COLO668 (cell line): Measurements from ENCODE around the gene MAPKAP1.

ENCODE experiments used
- DNase-seq: peaks from one replicate; lab custom pipeline; 2025; ENCODE audit not compliant: unreplicated experiment; lab: John Stamatoyannopoulos, UW

Gene MAPKAP1

GRCh38 chr9:125463926-125464325, 243.1 kb downstream of the MAPKAP1 start:
- no peak for DNase-seq

GRCh38 chr9:125462861-125463291, 244.1 kb downstream of the MAPKAP1 start:
- no peak for DNase-seq

GRCh38 chr9:125461636-125462190, 245.3 kb downstream of the MAPKAP1 start:
- DNase-seq = no peak

GRCh38 chr9:125460883-125461635, 245.9 kb downstream of the MAPKAP1 start:
- no peak for DNase-seq

- no peak for DNase-seq
Measured at GRCh38 chr9:125460346-125460745, 246.7 kb downstream of the MAPKAP1 start.

- no peak for DNase-seq
Measured at GRCh38 chr9:125457357-125457756, 249.7 kb downstream of the MAPKAP1 start.

- DNase-seq = no peak
Measured at GRCh38 chr9:125455876-125456275, 251.1 kb downstream of the MAPKAP1 start.

- no peak for DNase-seq
Measured at GRCh38 chr9:125455132-125455531, 251.9 kb downstream of the MAPKAP1 start.

- no peak for DNase-seq
Measured at GRCh38 chr9:125447202-125447802, 259.7 kb downstream of the MAPKAP1 start.

- DNase-seq = no peak
Measured at GRCh38 chr9:125446561-125447094, 260.4 kb downstream of the MAPKAP1 start.

GRCh38 chr9:125444956-125445506, 262.0 kb downstream of the MAPKAP1 start:
- no peak for DNase-seq

- no peak for DNase-seq
Measured at GRCh38 chr9:125444166-125444565, 262.8 kb downstream of the MAPKAP1 start.

- no peak for DNase-seq
Measured at GRCh38 chr9:125443367-125443766, 263.6 kb downstream of the MAPKAP1 start.

GRCh38 chr9:125442452-125442851, 264.6 kb downstream of the MAPKAP1 start:
- DNase-seq = no peak

GRCh38 chr9:125440411-125440810, 266.6 kb downstream of the MAPKAP1 start:
- DNase-seq = no peak

GRCh38 chr9:125439434-125440272, 267.4 kb downstream of the MAPKAP1 start:
- no peak for DNase-seq

- no peak for DNase-seq
Measured at GRCh38 chr9:125438506-125439433, 268.2 kb downstream of the MAPKAP1 start.

- DNase-seq = no peak
Measured at GRCh38 chr9:125437771-125438221, 269.2 kb downstream of the MAPKAP1 start.

- no peak for DNase-seq
Measured at GRCh38 chr9:125436613-125437443, 270.2 kb downstream of the MAPKAP1 start.
